HG02840 (cell line): Measurements from ENCODE around the gene LRTM1.

Experiments
- ATAC-seq: cut with Tn5 transposase; IDR thresholded peaks from one replicate; pipeline ENCODE4 v1.9.1; 2021; ENCODE audit warnings: mild to moderate bottlenecking, moderate library complexity, moderate number of reproducible peaks; ENCODE audit not compliant: unreplicated experiment, low FRiP score

LRTM1 gene

DNA sequence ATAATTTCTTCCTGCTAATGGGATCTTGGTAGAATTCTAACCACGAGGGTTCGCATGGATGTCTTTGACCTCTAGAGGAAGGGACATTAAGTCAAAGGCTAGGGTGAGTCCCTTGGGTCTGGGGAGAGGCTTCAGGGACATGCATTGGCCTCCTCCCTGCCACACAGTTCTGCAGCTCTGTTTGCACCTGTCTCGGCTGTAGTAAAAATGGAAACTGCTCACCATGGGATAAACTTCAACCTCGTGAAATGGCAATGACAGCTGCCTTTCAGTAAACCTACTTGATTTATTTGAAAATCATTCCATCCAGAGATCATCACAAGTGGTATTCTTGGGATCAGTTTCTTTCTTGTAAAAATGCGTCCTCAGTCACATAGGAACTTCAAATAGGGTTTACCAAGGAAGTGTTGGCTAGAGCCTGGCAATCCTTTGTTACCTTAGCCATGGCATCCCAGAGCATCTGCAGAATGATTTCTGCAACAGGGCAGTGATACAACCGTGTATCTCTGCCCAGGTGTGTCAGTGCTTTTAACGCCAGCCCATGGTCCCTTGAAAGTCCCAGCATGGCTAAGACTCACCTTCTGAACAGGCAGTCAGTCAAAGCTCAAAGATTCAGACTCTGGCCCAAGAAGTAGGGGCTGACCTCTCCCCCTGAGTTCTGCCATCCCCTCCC lies 14.0 kb upstream of the LRTM1 start:
- no peak for ATAC-seq

DNA sequence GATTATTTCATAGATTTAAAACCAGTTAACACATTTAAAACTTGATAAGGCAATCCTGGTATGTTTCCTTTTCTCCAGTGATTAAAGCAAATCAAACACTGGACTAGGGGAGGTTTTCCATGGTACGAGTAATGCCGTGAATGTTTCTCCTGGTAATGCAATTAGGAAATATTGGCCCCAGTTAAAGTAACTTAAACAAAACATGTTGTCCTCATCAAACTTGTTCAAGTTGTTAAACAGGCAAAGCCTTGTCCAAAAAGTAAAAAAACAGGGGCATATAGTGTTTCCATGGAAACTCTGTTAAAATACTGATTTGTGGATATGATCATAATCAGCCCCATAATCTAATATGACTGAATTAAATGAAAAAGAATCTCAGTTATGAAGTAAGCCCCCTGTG lies 13.1 kb upstream of the LRTM1 start:
- ATAC-seq = no peak

DNA sequence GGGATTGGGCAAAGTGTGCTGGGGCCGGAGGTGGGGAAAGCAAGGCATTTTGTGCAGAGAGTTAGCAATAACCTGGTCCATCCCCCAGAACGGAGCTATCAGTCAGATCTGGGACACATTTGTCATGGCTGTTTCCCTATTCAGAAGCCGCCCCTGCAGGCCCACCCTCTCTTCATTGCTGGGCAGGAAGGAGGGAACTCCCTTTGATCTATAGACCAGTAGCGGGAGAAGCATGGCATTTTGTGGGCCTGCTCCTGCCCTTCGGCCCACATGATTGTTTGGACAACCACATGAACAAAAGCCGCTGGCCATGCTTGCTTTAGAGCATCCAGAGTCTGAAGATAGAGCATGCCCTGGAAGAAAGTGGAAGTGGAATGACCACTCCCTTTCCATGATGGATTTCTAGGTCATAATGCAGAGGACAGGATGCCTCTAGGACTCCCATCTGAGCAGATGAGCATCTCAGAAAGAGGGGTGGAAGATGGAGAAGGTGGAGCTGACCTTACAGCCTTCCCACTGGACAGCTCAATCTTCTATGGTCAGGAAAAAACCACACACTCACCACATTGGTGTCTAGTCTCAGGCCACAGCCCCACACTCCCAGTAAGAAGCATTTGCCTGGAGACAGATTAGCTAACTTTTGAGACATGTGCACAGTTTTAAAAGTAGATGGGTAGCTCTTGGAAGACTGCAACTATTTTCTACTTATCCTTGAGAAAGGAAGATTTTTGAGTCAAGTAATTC lies 11.9 kb upstream of the LRTM1 start:
- ATAC-seq = no peak

GRCh38 chr3:54936561-54936960 lies 8.7 kb upstream of the LRTM1 start:
- ATAC-seq = no peak

GRCh38 chr3:54935869-54936268 lies 8.0 kb upstream of the LRTM1 start:
- ATAC-seq = no peak

DNA sequence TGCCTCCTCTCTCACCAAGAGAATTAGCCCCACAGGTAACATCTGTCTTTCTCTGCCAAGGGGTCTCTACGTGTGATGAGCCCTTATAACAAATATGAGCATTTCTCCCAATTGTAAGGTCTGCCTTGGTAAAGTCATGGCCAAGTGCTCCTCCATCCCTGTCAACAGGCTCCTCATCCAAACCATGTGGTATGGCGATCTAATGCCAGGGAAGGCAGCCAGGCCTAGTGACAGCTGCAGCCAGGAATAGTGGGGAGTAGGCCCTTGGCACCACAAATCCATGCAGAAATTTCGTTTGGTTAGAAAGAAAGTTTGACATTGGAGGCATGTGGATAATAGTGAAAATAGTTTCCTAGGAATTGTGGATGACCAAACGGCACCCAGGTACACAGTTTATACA lies 4.7 kb upstream of the LRTM1 start:
- ATAC-seq = no peak

GRCh38 chr3:54931182-54931581 lies 3.3 kb upstream of the LRTM1 start:
- ATAC-seq = no peak

GRCh38 chr3:54918516-54918915 lies 9.3 kb downstream of the LRTM1 start:
- ATAC-seq = no peak

DNA sequence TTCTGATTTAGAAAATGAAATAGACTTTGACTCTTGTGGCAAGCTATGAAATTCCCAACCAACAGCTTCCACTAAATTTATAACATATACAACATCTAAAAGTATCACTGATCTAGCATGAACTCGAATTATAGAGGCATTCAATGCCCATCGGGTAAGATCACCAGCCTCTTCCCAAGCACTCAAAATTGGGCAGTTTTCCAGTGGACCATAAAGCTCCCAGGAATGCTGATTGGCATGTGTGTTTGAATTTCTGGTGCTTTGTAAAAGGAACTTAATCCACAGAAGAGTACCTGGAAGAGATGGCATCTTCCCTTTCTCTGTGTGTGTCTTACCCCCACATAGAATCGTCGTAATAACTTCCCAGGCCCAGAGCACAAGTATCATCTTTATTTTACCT lies 10.0 kb downstream of the LRTM1 start:
- no peak for ATAC-seq

DNA sequence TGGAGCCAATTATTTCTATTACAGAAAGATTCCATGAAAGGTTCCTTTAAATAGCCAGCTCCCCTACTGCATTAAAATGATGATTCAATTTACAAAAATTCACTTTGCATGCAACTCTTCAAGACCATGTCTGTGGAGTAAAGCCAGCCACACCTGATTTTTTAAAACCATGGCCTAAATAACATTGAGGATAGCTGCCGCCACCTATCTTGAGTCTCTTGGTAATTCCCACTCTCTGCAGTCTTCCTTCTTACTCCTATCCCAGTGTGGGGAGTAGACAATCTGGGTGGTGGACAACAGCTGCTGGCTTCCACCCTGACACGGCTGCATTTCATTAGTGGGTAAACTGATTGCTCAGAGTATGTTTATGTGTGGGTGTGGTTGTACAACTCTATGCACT lies 10.7 kb downstream of the LRTM1 start:
- no peak for ATAC-seq

GRCh38 chr3:54916732-54917131 lies 11.1 kb downstream of the LRTM1 start:
- no peak for ATAC-seq

DNA sequence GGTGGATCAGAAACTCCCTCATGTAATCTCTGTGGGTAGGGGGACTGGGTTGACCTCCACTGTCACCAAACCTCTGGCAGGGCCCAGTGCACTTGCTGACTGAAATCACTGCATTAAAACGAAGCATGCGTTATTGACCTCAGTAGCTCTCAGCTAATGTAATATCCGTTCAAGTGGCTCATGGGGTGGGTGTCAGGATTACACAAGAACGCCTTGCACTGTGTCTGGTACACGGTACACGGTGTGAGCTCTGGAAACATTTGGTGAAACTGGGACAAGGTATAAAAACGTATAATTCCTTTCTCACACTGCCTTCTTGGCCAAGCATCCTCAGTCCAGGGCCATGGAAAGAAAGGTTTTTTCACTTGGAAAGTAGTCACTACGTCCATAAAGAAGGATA lies 11.9 kb downstream of the LRTM1 start:
- ATAC-seq = no peak

DNA sequence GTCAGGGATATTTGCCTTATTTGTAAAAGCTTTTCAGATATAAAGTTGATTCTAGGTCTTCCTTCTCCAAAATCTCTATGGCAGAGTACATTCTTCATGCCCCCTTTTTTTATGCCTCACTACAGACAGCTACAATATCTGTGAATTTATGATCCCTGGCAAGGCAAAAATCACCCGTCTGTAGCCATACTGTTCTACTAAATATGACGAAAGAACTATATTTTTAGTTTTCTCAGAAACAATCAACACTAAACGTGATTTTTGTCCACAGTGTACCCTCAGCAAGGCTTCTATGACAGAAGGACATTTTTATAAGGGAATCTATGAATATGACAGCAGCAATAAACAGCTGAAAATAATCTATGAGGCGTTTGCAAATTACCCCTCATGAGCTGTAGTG lies 12.7 kb downstream of the LRTM1 start:
- ATAC-seq = no peak

DNA sequence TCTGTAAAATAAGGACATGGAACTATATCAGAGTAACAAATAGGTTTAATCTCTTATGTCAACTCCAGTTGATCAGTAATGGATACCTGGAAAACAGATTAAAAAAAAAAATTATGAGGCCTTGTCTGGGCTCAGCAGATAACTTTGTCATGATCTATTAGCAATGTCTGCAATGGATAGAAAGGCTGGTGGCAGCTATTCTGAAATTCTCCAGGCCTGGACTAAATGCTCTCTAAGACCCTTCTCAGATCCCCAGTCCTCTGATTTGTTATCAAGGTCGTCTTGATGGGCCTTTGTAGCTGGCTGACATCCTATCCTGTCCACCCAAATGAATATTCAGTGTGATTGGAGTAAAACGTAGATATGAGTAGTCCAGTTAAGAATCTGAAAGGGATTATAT lies 13.7 kb downstream of the LRTM1 start:
- ATAC-seq = no peak

GRCh38 chr3:54909191-54909590 lies 18.7 kb downstream of the LRTM1 start:
- no peak for ATAC-seq

DNA sequence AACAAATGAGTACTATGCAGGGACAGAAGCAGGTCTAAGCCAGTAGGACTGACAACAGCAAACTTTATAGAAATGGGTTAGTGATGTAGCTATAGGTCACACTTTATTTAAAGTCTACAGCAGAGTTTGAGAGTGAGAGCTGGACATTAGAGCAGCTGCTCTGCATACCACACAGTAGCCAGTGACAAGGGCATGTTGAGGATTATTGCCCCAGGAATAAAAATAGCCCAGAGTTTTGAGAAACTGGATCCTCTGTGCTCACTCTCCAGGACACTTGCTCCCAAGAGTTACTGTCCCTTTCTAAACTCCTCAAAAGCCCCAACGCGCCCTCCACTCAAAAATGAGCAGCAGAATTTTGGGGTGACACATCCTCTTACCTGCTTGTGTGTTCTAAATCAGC lies 21.1 kb downstream of the LRTM1 start:
- no peak for ATAC-seq

DNA sequence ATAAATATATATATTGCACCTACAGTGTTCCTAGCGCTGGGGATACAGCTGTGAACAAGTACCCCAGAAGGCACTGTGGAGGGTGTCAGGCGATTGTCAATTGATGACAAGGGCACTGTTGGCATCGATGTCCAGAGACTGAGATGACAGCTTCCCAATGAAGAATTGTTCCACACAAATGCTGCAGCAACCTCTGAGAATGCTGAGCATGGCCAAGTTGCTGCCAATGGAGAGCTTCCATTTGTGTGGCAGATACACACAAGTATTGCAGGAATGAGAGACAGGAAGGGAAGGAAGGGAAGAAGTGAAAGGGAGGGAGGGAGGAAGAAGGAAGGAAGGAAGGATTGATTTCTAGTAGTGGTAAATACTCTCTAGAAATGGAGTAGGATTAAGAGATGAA lies 21.9 kb downstream of the LRTM1 start:
- ATAC-seq = no peak

DNA sequence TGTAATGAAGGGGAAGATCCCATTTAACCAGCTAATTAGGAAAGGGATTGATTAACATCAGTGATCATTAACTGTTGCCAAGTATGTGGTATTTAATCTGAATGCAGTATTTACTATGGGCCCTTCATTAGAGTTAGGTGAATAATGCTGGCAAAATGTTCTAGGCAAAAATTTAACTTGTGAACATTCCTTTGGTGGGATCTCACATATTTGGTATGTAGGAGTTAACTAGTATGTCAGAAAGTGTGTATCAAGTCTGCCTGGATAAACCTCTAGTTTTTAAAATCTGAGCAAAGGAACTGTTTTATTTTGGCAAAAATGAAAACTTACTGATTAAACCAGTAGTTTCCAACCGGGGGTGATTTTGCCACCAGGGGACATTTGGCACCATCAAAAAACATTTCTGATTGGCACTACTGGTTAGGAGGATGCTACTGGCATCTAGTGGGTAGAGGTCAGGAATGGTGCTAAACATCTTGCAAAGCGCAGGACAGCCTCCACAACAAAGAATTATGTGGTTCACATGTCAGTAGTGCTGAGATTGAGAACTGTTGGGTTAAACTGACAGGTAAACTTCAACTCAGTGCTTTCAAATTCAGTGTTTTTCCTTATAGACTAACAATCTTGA lies 22.5 kb downstream of the LRTM1 start:
- ATAC-seq = no peak

DNA sequence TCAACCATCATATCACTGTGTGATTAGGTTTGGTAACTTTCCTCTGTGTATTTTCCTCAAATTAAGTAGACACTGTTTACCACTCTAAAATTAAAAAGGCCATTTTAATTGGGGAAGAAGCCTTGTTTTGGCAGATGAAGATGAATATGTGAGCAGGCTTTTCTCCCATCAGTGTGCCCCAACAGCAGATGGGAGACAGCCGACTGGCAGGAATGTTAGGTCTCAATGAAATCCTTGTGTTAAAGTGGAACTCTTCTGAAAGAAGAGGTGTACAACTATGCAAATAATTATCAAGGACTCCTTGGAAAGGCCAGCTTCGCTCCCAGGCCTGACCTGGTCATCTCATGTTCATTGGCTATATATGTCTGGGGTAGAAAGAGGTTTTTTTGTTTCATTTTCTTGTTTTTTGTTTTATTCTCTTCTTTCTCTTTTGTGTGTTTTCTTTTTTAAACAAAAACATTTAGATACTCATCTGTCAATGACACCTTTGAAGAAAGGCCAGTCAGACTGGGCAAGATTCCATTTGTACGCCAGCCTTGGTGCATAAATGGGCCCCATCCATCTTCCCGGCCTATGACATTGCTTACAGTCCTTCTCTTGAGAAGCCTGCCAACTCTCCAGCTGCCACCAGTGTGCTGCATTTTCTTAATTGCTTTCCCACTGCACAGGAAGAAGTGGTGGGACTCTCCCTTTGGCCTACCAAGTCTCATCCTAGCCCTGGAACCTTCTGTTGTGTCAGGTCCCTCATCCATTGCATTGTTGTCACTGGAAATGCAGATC lies 25.8 kb downstream of the LRTM1 start:
- no peak for ATAC-seq

GRCh38 chr3:54900838-54901591 lies 26.8 kb downstream of the LRTM1 start:
- ATAC-seq = no peak
